ENCODE data around the gene POU2F3. TPM values are rescaled to one million over a fixed set of nuclear protein-coding genes. Genes with fewer than 3 reads are reported as not detected.

POU2F3 gene
- total and polyA plus RNA-seq, 2 of the 13 experiments (the other 11 are each of a cell fraction or from before 2014, with no cell fraction given): not detected

DNA sequence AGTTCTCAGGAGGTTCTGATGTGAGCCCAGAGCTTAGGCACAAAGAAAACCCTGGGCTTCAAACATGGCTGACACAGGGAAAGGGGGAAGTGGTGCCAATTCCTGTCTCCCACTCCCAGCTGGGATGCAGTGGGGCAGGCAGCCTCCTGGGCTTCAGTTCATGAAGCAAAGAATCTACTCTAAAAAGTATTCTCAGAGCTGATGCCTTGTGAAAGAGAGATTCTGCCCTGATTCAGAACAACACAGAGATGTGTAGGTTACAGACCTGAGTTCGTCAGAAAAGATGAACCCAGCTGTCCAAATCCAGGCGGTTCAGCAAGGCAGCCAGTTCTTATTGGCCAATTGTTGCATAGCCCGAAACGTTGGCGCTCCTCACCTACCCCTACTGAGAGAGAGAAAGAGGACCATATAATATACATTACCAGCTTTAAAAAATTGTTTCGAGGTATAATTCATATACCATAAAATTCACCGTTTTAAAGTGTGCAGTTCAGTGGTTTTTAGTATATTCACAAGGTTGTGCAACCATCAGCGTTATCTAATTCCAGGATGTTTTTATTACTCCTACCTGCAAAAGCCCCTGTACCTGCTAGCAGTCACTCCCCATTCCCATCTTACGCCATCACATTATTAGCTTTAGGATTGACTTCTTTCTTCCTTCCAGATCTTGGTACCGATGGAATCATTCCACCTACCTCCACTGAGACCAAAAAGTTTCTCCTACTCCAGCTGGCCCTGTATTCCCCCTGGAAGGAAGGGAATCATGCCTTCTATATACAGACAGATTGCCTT lies 77.9 kb downstream of the POU2F3 start:
- Histone ChIP-seq H2AFZ (ENCODE audit: low read length) (no peak overlapping the region), H3K9ac (ENCODE audit: insufficient read depth, low read depth, low read length) (no peak overlapping the region), H3K27me3 (ENCODE audit: control insufficient read depth in 1 of 2, insufficient read depth in 2 of 2, low read length in 2 of 2) (peaks cover 0 to 23% of the 10 kb centered on the region in 2 experiments; a peak in 3 of 5 replicates), H3K4me3 (replicated peaks in 1 of 3; ENCODE audit: insufficient read depth in 1 of 3, low read depth in 2 of 3, low read length in 3 of 3) (no peak overlapping the region), H4K20me1 (ENCODE audit: insufficient read depth, low read length) (no peaks in the 10 kb centered on the region), H3K4me2 (ENCODE audit: low read depth, low read length) (no peak overlapping the region), H3K79me2 (ENCODE audit: insufficient read depth, low read length) (no peaks in the 10 kb centered on the region), H3K36me3 (replicated peaks in 1 of 2; ENCODE audit: control insufficient read depth in 1 of 2, insufficient read depth in 2 of 2, low read length in 2 of 2) (no peaks in the 10 kb centered on the region), H3K27ac (ENCODE audit: extremely low read length, insufficient read depth, low read length) (no peak overlapping the region), H3K9me3 (ENCODE audit: low read length) (no peaks in the 10 kb centered on the region), H3K4me1 (ENCODE audit: insufficient read depth, low read length) (peaks cover 13% of the 10 kb centered on the region; the same call in 1 of the 2 replicates)
- no TSS peak for BruUV-seq (replicated peaks)
- ChIA-PET POLR2A (no interaction called here), CTCF (ENCODE audit: low intra/inter-chr PET ratio, low total read pairs) (no interaction called here)
- TF ChIP-seq RFX5 (IDR thresholded peaks at IDR 0.05; ENCODE audit: low read depth, low read length): no peak
- TF ChIP-seq HOXA7 (CRISPR knock-in tag; IDR thresholded peaks at IDR 0.05): no peak
- TF ChIP-seq IRF2 (CRISPR knock-in tag; IDR thresholded peaks at IDR 0.05): no peak
- TF ChIP-seq MXD4 (CRISPR knock-in tag; IDR thresholded peaks at IDR 0.05): no peak
- no peak for TF ChIP-seq ZNF768 (CRISPR knock-in tag; IDR thresholded peaks at IDR 0.05)
- TF ChIP-seq ZMAT3 (CRISPR knock-in tag; conservative IDR thresholded peaks at IDR 0.05): no peak
- no peak for TF ChIP-seq FOXA3 (CRISPR knock-in tag; IDR thresholded peaks at IDR 0.05)
- TF ChIP-seq NBN (conservative IDR thresholded peaks at IDR 0.05): no peak
- no peak for TF ChIP-seq GATAD2A (CRISPR knock-in tag; IDR thresholded peaks at IDR 0.05)
- no peak for TF ChIP-seq RARA (CRISPR knock-in tag; IDR thresholded peaks at IDR 0.05)
- FAIRE-seq: no peak
- no peak for ATAC-seq
- DNase-seq (ENCODE audit: low spot score): no peak
- WGBS (ENCODE audit: low lambda C conversion rate): 28% methylated on average over 10 of the region's 10 CpGs
- in situ Hi-C loops (cut with HindIII; ENCODE audit: extremely low pct_ligation_motif_present, low pct_unique_long_range_greater_than_20kb) (no loop called here), intact Hi-C loops (cut with micrococcal nuclease; ENCODE audit: unreplicated experiment) (no loop called here)

DNA sequence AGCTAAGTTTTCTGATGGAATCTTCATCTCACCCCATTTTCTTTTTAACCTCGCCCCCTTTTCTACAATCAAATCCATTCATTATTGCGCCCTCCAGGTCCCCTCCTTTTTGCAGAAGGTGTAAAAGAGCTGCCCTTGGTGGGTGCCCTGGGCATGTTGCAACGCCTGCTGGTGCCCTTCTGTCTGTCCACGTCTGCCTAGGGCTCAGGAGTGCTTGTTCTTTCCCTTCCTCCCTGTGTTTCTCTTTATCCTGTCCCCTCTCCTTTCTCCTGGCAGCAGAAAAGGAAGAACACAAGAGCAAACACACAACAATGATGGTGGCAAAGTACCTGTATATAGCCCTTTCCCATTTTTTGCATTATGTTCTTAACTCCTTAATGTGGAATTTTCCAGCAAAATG lies 79.0 kb downstream of the POU2F3 start:
- Histone ChIP-seq H3K79me2 (ENCODE audit: insufficient read depth, low read length) (no peaks in the 10 kb centered on the region), H3K36me3 (replicated peaks in 1 of 2; ENCODE audit: control insufficient read depth in 1 of 2, insufficient read depth in 2 of 2, low read length in 2 of 2) (no peaks in the 10 kb centered on the region), H4K20me1 (ENCODE audit: insufficient read depth, low read length) (no peaks in the 10 kb centered on the region), H3K9me3 (ENCODE audit: low read length) (no peaks in the 10 kb centered on the region), H3K9ac (ENCODE audit: insufficient read depth, low read depth, low read length) (no peak overlapping the region), H3K4me3 (replicated peaks in 1 of 3; ENCODE audit: insufficient read depth in 1 of 3, low read depth in 2 of 3, low read length in 3 of 3) (no peak overlapping the region), H3K4me1 (ENCODE audit: insufficient read depth, low read length) (peaks cover 13% of the 10 kb centered on the region; the same call in 1 of the 2 replicates), H3K27me3 (ENCODE audit: control insufficient read depth in 1 of 2, insufficient read depth in 2 of 2, low read length in 2 of 2) (peaks cover 0 to 28% of the 10 kb centered on the region in 2 experiments; a peak in 3 of 5 replicates), H3K4me2 (ENCODE audit: low read depth, low read length) (no peak overlapping the region), H2AFZ (ENCODE audit: low read length) (no peak overlapping the region), H3K27ac (ENCODE audit: extremely low read length, insufficient read depth, low read length) (no peak overlapping the region)
- in situ Hi-C loops (cut with HindIII; ENCODE audit: extremely low pct_ligation_motif_present, low pct_unique_long_range_greater_than_20kb): no loop called here
- no peak for DNase-seq (ENCODE audit: low spot score)
- ATAC-seq: no peak
- intact Hi-C loops (cut with micrococcal nuclease; ENCODE audit: unreplicated experiment): no loop called here
- WGBS (ENCODE audit: low lambda C conversion rate): 24% methylated on average over 4 of the region's 4 CpGs
- BruUV-seq (replicated peaks): no TSS peak
- POLR2A ChIA-PET: no interaction called here
- no peak for FAIRE-seq
- CTCF ChIA-PET (ENCODE audit: low intra/inter-chr PET ratio, low total read pairs): no interaction called here
- TF ChIP-seq TRIM24 (CRISPR knock-in tag; IDR thresholded peaks at IDR 0.05) (no peak), ZNF577 (CRISPR knock-in tag; IDR thresholded peaks at IDR 0.05; ENCODE audit: borderline replicate concordance, low read depth) (no peak), PHB2 (IDR thresholded peaks at IDR 0.05; ENCODE audit: partially characterized antibody) (no peak), IKZF4 (CRISPR knock-in tag; IDR thresholded peaks at IDR 0.05; ENCODE audit: borderline replicate concordance, low read depth, not compliant biosample characterization) (no peak), ZNF263 (CRISPR knock-in tag; IDR thresholded peaks at IDR 0.05) (no peak), RFX3 (CRISPR knock-in tag; IDR thresholded peaks at IDR 0.05) (no peak), CHD4 (IDR thresholded peaks at IDR 0.05; ENCODE audit: borderline replicate concordance, low read length) (no peak), XRCC5 (optimal IDR thresholded peaks at IDR 0.05; ENCODE audit: low read length) (no peak), ZNF24 (IDR thresholded peaks at IDR 0.05) (no peak), ZBTB3 (CRISPR knock-in tag; IDR thresholded peaks at IDR 0.05; ENCODE audit: borderline replicate concordance, low read depth) (no peak)
- TF ChIP-seq, protein P1, sequence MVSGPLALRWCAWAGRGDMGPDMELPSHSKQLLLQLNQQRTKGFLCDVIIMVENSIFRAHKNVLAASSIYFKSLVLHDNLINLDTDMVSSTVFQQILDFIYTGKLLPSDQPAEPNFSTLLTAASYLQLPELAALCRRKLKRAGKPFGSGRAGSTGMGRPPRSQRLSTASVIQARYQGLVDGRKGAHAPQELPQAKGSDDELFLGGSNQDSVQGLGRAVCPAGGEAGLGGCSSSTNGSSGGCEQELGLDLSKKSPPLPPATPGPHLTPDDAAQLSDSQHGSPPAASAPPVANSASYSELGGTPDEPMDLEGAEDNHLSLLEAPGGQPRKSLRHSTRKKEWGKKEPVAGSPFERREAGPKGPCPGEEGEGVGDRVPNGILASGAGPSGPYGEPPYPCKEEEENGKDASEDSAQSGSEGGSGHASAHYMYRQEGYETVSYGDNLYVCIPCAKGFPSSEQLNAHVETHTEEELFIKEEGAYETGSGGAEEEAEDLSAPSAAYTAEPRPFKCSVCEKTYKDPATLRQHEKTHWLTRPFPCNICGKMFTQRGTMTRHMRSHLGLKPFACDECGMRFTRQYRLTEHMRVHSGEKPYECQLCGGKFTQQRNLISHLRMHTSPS (CRISPR knock-in tag; IDR thresholded peaks at IDR 0.05; ENCODE audit: low read depth): no peak
